IMR-90 (cell line): ENCODE results near the gene EPHX1. TPM values are rescaled to one million over a fixed set of nuclear protein-coding genes. Genes with fewer than 3 reads are reported as not detected.
"Not testable (repeated sequence)": the region's sequence is repeated elsewhere in the genome, so short reads cannot be mapped to it uniquely, and the experiment has no call there.

Source experiments
- ATAC-seq: fragments of 200-7000 bp; cut with Tn5 transposase; 2 replicates; pipeline ENCODE4 v1.9.1; 2020; ENCODE audit warnings: low read depth, mild to moderate bottlenecking, moderate library complexity
- BruUV-seq: library from RNA; stranded (reverse); fragments of 400-500 nt; replicated peaks from 2 replicates; lab custom pipeline; 2021; lab: Mats Ljungman, UMichigan
- CTCF ChIA-PET: fragments of 300-600 bp; formaldehyde crosslinking; extraction: SDS; loops from one replicate; lab custom pipeline; 2021; ENCODE audit warnings: antibody characterized with exemption; lab: Yijun Ruan, JAX
- POLR2A ChIA-PET: fragments of 300-600 bp; sonication (Branson Sonifier 250); formaldehyde crosslinking; loops from one replicate; lab custom pipeline; 2022; ENCODE audit warnings: antibody characterized with exemption; ENCODE audit not compliant: unreplicated experiment; lab: Charles Lee
- DNase-seq: peaks from one replicate; pipeline ENCODE4 v3.0.0; 2013
- H2AFZ ChIP-seq: replicated peaks from 2 replicates; pipeline ENCODE3; 2013; ENCODE audit warnings: low read length, mild to moderate bottlenecking; ENCODE audit not compliant: poor library complexity
- H2AK5ac ChIP-seq: 2 replicates; pipeline ENCODE4 v1.6.1; 2013; ENCODE audit warnings: low read depth, low read length, inconsistent platforms
- H2AK9ac ChIP-seq: replicated peaks from 2 replicates; pipeline ENCODE3; 2013; ENCODE audit warnings: mild to moderate bottlenecking, low read depth, low read length, moderate library complexity; ENCODE audit not compliant: poor library complexity
- H2BK120ac ChIP-seq: 2 replicates; pipeline ENCODE4 v1.6.1; 2013; ENCODE audit warnings: low read depth, low read length, inconsistent platforms
- H2BK15ac ChIP-seq: 3 replicates; pipeline ENCODE4 v1.6.1; 2013; ENCODE audit warnings: low read depth, low read length, inconsistent platforms
- H2BK20ac ChIP-seq: 2 replicates; pipeline ENCODE4 v1.6.1; 2013; ENCODE audit warnings: low read depth, mild to moderate bottlenecking, inconsistent platforms, low read length, moderate library complexity
- H2BK5ac ChIP-seq: 2 replicates; pipeline ENCODE4 v1.6.1; 2013; ENCODE audit warnings: mild to moderate bottlenecking, low read depth, low read length, inconsistent platforms; ENCODE audit not compliant: poor library complexity, severe bottlenecking
- H3K14ac ChIP-seq: replicated peaks from 2 replicates; pipeline ENCODE4 v1.6.1; 2013; ENCODE audit warnings: low read depth, low read length, inconsistent platforms
- H3K18ac ChIP-seq: 2 replicates; pipeline ENCODE4 v1.6.1; 2013; ENCODE audit warnings: low read depth, low read length, control low read depth
- H3K23ac ChIP-seq: 2 replicates; pipeline ENCODE4 v1.6.1; 2013; ENCODE audit warnings: low read depth, low read length, inconsistent platforms
- H3K27ac ChIP-seq: 2 replicates; pipeline ENCODE4 v1.5.1; 2013; ENCODE audit warnings: mild to moderate bottlenecking, control low read depth, low read length; ENCODE audit not compliant: insufficient read depth
- H3K27me3 ChIP-seq: 2 replicates; pipeline ENCODE4 v1.6.1; 2013; ENCODE audit warnings: low read length; ENCODE audit not compliant: control insufficient read depth, insufficient read depth
- H3K36me3 ChIP-seq: 2 replicates; pipeline ENCODE4 v1.6.1; 2013; ENCODE audit warnings: low read length, mixed read lengths; ENCODE audit not compliant: control insufficient read depth, insufficient read depth
- H3K4ac ChIP-seq: 2 replicates; pipeline ENCODE4 v1.6.1; 2013; ENCODE audit warnings: low read depth, low read length, inconsistent platforms
- H3K4me1 ChIP-seq: 2 replicates; pipeline ENCODE4 v1.6.1; 2013; ENCODE audit warnings: low read length, mixed read lengths; ENCODE audit not compliant: control insufficient read depth, insufficient read depth
- H3K4me2 ChIP-seq: 2 replicates; pipeline ENCODE4 v1.6.1; 2013; ENCODE audit warnings: low read depth, mild to moderate bottlenecking, control low read depth, low read length, moderate library complexity
- H3K4me3 ChIP-seq: 2 replicates; pipeline ENCODE4 v1.5.1; 2013; ENCODE audit warnings: low read depth, mild to moderate bottlenecking, control low read depth, low read length, moderate library complexity; ENCODE audit not compliant: insufficient read depth
- H3K56ac ChIP-seq: 2 replicates; pipeline ENCODE4 v1.6.1; 2013; ENCODE audit warnings: low read length, inconsistent platforms; ENCODE audit not compliant: insufficient read depth; ENCODE audit errors: extremely low read depth
- H3K79me1 ChIP-seq, 2 experiments: 2 replicates each; pipeline ENCODE4 v1.6.1; 2013; ENCODE audit warnings: low read length in 2 of 2, inconsistent platforms in 1 of 2, low read depth in 1 of 2
- H3K9ac ChIP-seq: 2 replicates; pipeline ENCODE4 v1.6.1; 2013; ENCODE audit warnings: low read depth, low read length, control low read depth
- H3K9me1 ChIP-seq: 2 replicates; pipeline ENCODE4 v1.6.1; 2013; ENCODE audit warnings: low read length, inconsistent platforms; ENCODE audit not compliant: insufficient read depth
- H3K9me3 ChIP-seq: 2 replicates; pipeline ENCODE4 v1.6.1; 2013; ENCODE audit warnings: low read length; ENCODE audit not compliant: control insufficient read depth, insufficient read depth
- H4K20me1 ChIP-seq: 2 replicates; pipeline ENCODE4 v1.6.1; 2013; ENCODE audit warnings: low read length, inconsistent platforms; ENCODE audit not compliant: insufficient read depth
- H4K5ac ChIP-seq: 2 replicates; pipeline ENCODE4 v1.6.1; 2013; ENCODE audit warnings: mild to moderate bottlenecking, low read depth, low read length, control low read depth
- H4K8ac ChIP-seq, 2 experiments: 2 replicates each; pipeline ENCODE4 v1.6.1; 2013; ENCODE audit warnings: low read depth in 2 of 2, low read length in 2 of 2, control low read depth in 1 of 2, inconsistent platforms in 1 of 2
- H4K91ac ChIP-seq: 2 replicates; pipeline ENCODE4 v1.6.1; 2013; ENCODE audit warnings: low read depth, low read length, inconsistent platforms; ENCODE audit not compliant: insufficient read depth
- WGBS, 2 experiments: methylation state at CpG; one replicate each; pipeline versions ENCODE4 v1.1.5 to v1.1.7; 2013; ENCODE audit warnings: missing lambda C conversion rate in 2 of 2; ENCODE audit not compliant: insufficient read length in 1 of 2; ENCODE audit errors: extremely low coverage in 2 of 2; 5-methylcytosine and 5-hydroxymethylcytosine counted together
- dilution Hi-C: fragments of 300-500 bp; cut with HindIII; formaldehyde crosslinking; loops from one replicate; pipeline ENCODE4 v1.14.3; 2018; ENCODE audit warnings: low sequenced_read_pairs; ENCODE audit not compliant: unreplicated experiment
- in situ Hi-C: fragments of 300-500 bp; cut with MboI; formaldehyde crosslinking; loops from 3 replicates; pipeline ENCODE4 v1.14.3; 2019; ENCODE audit warnings: low sequenced_read_pairs, inconsistent platforms, mixed read lengths
- intact Hi-C: fragments of 100-400 bp; cut with micrococcal nuclease; formaldehyde crosslinking; loops from 2 replicates; pipeline ENCODE4 v1.10.0; 2022
- polyA plus RNA-seq, 3 experiments: library from polyadenylated mRNA; depleted of rRNA; stranded (reverse); fragments of >200 nt; gene quantifications; 2 replicates each; pipeline ENCODE4 v1.2.3, GENCODE V29; 2012; ENCODE audit warnings: low replicate concordance in 1 of 3
- total RNA-seq: library from RNA; depleted of rRNA; stranded (reverse); fragments of >200 nt; gene quantifications from 2 replicates; pipeline ENCODE4 v1.2.3, GENCODE V29; 2012

EPHX1 gene
- total and polyA plus RNA-seq, 2 of the 4 experiments (the other 2 are of a cell fraction), result 20.3 to 46.3 TPM

DNA sequence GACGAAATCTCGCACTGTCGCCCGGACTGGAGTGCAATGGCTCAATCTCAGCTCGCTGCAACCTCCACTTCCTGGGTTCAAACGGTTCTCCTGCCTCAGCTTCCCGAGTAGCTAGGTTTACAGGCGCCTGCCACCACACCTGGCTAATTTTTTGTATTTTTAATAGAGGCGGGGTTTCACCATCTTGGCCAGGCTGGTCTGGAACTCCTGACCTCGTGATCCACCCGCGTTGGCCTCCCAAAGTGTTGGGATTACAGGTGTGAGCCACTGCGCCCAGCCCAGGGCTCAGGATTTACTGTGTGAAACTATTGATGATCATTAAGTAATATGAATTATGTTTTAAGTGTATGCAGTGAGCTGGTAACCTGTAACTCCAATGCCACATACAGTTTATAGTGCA is 30.8 kb upstream of the EPHX1 start:
- H3K14ac ChIP-seq, BruUV-seq, H3K4me1 ChIP-seq, H2BK120ac ChIP-seq, H3K56ac ChIP-seq, H2BK15ac ChIP-seq, H3K9me1 ChIP-seq, H3K9me3 ChIP-seq, H3K4ac ChIP-seq, dilution Hi-C loops, H2AK9ac ChIP-seq, H4K5ac ChIP-seq, H4K8ac ChIP-seq, DNase-seq, H2BK20ac ChIP-seq, H3K36me3 ChIP-seq, H2AFZ ChIP-seq, H4K91ac ChIP-seq, H2BK5ac ChIP-seq, ATAC-seq, H3K27me3 ChIP-seq, H3K18ac ChIP-seq: not testable (repeated sequence)
- POLR2A ChIA-PET, result interaction anchor here (0.6 to 0.7 kb wide), 2 partner anchors 11 to 280 kb away, joined by 5 to 7 read pairs; no protein-coding TSS in a partner anchor
- intact Hi-C loops (loop anchor here (2.0 to 5.0 kb wide), 2 partner anchors 32 to 68 kb away; partner anchors contain the start of gene EPHX1), in situ Hi-C loops (loop anchor here (5.0 kb wide), 1 partner anchor 302 kb away; no protein-coding TSS in a partner anchor)
- CTCF ChIA-PET, result interaction anchor here (0.6 to 3.0 kb wide), 3 partner anchors 171 to 304 kb away, joined by 3 to 17 read pairs (median 3); no protein-coding TSS in a partner anchor
- Histone ChIP-seq H4K20me1 (peaks cover 28% of the 10 kb centered on the region), H3K4me2 (peak overlapping the region; percentile 96), H3K23ac (0 out of 2 replicates have a peak overlapping the region, but pooled peaks have one; percentile 32), H3K27ac (peak overlapping the region; percentile 18; the same call in 1 of the 2 replicates), H2AK5ac (peak overlapping the region; percentile 40; the same call in 1 of the 2 replicates), H3K79me1 (peaks cover 3 to 18% of the 10 kb centered on the region in 2 experiments; a peak in 3 of 4 replicates), H3K9ac (peak overlapping the region; percentile 96), H3K4me3 (peak overlapping the region; percentile 88)
- WGBS, 2 experiments, result no CpG with 5 or more reads among the region's 13 CpGs
